Measurements from ENCODE around the gene PANK1.
A peak's percentile ranks its signal among the peaks of the same experiment; 100 is the strongest.
"Not testable (repeated sequence)": the region's sequence is repeated elsewhere in the genome, so short reads cannot be mapped to it uniquely, and the experiment has no call there.

Gene PANK1

GRCh38 chr10:89651916-89652573 lies 7.0 kb upstream of the PANK1 start:
- DNase-seq (ENCODE audit: low spot score): no peak

DNA sequence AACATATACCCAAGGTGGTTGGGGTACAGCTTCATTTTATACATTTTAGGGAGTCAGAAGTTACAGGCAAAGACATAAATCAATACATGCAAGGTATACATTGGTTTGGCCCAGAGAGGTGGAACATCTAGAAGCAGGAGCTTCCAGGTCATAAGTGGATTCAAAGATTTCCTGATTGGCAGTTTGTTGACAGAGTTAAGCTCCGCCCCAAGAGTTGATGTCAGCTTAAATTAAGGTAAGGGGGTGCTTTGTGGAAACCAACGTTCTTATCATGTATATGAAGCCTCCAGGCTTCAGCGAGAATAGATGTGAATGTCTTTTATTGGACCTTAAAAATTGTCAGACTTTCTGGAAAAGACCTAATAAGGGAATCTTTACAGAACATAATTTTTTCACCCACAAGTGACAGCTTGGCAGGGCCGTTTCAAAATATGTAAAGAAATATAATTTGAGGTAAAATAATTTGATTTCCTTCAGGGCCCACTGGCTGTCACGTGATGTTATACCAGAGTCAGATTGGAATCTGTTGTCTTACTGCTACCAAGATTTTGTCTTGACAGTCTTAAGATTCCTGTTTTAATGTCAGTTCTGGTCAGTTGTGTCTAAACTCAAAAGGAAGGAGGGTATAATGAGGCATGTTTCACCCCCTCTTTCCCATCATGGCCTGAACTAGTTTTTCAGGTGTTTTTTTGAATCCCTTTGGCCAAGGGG lies 6.3 kb upstream of the PANK1 start:
- DNase-seq (ENCODE audit: low spot score): no peak

DNA sequence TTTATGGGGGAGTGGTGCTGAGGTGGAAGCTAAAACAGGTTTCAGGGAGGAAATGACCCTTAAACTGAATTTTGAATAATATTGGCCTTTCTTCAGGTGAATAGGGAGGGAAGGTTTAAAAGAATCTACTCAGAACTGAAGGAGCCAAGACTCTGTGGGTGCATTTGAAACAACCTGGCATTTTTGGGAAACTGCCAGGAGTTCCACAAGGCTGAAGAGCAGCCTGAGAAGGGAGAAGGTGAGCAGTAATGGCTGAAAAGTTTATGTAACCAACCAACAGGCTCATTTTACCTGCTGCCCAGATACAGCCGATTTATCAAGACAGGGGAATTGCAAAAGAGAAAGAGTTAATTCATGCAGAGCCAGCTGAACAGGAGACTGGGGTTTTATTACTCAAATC lies 4.0 kb upstream of the PANK1 start:
- DNase-seq (ENCODE audit: low spot score): no peak

GRCh38 chr10:89648074-89648473 lies 3.0 kb upstream of the PANK1 start:
- DNase-seq (ENCODE audit: low spot score): no peak

- no peak for DNase-seq (ENCODE audit: low spot score)
Measured at GRCh38 chr10:89646889-89647657, 2.0 kb upstream of the PANK1 start.

DNA sequence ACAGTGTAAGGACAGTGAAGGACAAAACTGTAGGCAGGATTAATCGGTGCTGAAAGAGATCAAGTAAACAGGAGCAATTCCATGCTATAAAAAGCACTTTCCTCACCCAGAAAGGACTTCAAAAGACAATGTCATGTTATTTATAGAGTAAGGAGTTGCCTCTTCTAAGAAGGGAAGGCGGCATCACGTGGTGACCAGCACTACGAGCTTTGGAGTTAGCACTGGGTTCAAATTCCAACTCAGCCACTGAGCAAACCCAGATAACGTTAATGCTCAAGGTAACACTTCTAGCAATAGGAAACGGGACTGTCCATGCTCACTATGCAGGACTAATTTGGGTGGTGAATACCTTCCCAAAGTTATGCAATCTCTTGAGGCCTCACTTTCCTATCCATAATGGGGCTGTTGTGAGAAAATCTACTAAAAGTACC lies 715 bp upstream of the PANK1 start:
- DNase-seq (ENCODE audit: low spot score): peak; percentile 9

DNA sequence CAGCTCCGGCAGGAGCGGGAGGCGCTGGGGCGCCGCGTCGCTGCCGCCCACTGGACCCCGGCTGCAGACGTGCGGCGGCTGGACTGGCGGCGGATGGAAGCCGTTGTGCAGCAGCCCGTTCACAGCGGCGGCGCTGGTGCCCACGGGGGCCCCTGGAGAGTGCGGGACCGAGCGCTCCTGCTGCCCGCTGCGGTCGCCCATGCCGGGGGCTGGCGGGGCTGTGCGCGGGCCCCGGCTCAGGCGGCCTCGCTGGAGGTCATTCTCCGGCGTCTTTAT lies 413 bp downstream of the PANK1 start:
- DNase-seq (ENCODE audit: low spot score): no peak

GRCh38 chr10:89643812-89644690 lies 991 bp downstream of the PANK1 start:
- peak; percentile 93 for DNase-seq (ENCODE audit: low spot score)

- no peak for DNase-seq (ENCODE audit: low spot score)
Measured at GRCh38 chr10:89643431-89643811, 1.6 kb downstream of the PANK1 start.

- DNase-seq (ENCODE audit: low spot score): no peak
Measured at GRCh38 chr10:89642193-89642592, 2.8 kb downstream of the PANK1 start.

DNA sequence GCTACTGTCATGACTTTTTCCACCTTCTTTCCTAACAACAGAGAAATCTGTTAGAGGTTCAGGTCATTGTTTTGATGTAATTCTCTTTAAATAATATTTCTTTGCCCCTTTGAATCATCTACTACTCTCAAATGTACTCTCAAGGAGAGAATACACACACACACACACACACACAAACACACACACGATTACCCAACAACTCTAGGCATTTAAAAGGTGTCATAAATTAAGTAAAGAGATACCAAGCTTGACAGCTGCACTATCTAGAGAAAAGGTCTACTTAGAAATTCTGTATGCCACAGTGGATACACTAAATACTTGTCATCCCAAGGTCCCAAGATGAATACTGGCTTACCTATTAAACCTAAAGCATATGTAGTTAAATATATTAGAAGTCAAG lies 4.8 kb downstream of the PANK1 start:
- no peak for DNase-seq (ENCODE audit: low spot score)

DNA sequence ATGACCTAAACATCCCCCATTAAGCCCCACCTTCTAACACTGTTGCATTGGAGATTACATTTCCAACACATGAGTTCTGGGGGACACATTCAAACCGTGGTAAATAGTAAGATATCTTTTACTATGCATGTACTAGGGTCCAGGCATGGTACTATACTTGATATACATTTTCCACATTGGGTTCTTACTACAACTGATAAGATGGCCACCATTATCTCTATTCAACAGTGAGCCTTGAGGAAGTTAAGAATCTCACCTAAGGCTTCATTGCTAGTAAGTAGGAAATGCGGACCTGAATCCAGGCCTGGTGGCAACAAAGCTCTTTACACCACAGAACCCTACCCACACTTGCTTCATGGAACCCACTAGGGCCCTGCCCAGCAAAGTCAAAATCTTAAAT lies 5.7 kb downstream of the PANK1 start:
- no peak for DNase-seq (ENCODE audit: low spot score)

DNA sequence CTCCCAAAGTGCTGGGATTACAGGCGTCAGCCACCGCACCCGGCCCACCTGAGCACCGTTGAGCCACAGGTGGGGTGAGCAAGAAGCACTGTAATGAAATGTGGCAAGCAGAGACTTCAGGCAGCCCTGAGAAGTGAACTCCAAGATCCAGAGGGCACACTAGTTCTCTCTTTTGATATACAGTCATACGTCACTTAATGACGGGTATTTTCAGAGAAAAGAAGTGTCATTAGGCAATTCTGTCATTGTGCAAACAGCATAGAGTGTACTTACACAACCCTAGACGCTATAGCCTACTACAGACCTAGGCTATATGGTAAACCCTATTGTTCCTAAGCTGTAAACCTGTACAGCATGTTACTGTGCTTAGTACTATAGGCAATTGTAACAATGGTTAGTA lies 7.9 kb downstream of the PANK1 start:
- DNase-seq (ENCODE audit: low spot score): no peak

- no peak for DNase-seq (ENCODE audit: low spot score)
Measured at GRCh38 chr10:89634637-89635036, 10.4 kb downstream of the PANK1 start.

- no peak for DNase-seq (ENCODE audit: low spot score)
Measured at GRCh38 chr10:89633484-89633883, 11.6 kb downstream of the PANK1 start.

GRCh38 chr10:89632824-89633223 lies 12.2 kb downstream of the PANK1 start:
- no peak for DNase-seq (ENCODE audit: low spot score)

DNA sequence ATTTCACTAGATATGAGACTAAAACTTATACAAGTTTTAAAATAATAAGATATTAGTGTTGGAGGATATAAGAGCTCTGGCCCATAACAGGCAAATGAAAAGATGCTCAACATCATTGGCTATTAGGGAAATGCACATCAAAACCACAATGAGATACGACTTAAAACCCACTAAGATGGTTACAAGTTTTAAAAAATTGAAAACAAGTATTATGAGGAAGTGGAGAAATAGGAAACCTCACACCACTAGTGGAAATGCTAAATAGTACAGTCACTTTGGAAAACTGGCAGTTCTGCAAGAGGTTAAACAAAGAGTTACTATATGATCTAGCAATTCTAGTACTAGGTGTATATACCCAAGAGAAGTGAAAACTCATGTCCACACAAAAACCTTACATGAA lies 17.2 kb downstream of the PANK1 start:
- no peak for DNase-seq (ENCODE audit: low spot score)

GRCh38 chr10:89625041-89625765 lies 19.8 kb downstream of the PANK1 start:
- no peak for DNase-seq (ENCODE audit: low spot score)

GRCh38 chr10:89624020-89624419 lies 21.0 kb downstream of the PANK1 start:
- DNase-seq (ENCODE audit: low spot score): no peak

- no peak for DNase-seq (ENCODE audit: low spot score)
Measured at GRCh38 chr10:89622151-89622550, 22.9 kb downstream of the PANK1 start.

DNA sequence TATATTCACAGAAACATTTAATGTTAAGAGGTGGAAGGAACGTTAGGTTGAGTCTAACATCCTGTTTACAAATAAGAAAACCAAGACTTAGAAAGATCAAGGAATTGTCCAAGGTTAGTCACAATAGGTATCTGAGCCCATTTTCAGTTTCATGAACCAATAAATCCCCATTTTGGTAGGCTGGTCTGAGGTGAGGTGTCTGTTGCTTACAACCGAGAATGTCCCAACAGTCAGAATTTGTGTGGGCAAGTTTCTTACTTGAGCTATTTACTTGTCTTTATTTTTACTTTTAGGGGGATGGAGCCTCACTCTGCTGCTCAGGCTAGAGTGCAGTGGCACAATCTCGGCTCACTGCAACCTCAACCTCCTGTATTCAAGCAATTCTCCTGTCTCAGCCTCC lies 23.6 kb downstream of the PANK1 start:
- DNase-seq (ENCODE audit: low spot score): no peak

DNA sequence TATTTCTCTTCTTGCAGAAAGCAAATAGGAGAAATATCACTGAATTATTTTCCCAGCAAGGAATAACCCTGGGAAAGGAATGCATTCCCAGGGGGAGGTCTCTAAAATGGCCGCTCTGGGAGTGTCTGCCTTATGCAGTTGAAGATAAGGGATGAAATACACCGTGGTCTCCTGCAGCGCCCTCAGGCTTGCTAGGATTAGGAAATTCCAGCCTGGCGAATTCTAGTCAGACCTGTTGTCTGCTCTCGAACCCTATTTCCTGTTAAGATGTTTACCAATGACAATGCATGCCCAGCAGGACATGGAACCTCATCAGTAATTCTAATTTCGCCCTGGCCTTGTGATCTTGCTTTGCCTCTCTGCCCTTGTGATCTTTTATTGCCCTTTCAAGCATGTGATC lies 24.7 kb downstream of the PANK1 start:
- not testable (repeated sequence) for DNase-seq (ENCODE audit: low spot score)
